ENCODE data around the gene CROCC2.
A peak's percentile ranks its signal among the peaks of the same experiment; 100 is the strongest.
"Not testable (repeated sequence)": the region's sequence is repeated elsewhere in the genome, so short reads cannot be mapped to it uniquely, and the experiment has no call there.

Gene CROCC2

GRCh38 chr2:240966906-240967680 lies 61.0 kb downstream of the CROCC2 start:
- peak; percentile 50 for DNase-seq (ENCODE audit: low spot score)

- no peak for DNase-seq (ENCODE audit: low spot score)
Observed at GRCh38 chr2:240967681-240968621, 61.8 kb downstream of the CROCC2 start.

GRCh38 chr2:240968731-240969624 lies 62.8 kb downstream of the CROCC2 start:
- peak; percentile 72 for DNase-seq (ENCODE audit: low spot score)

- no peak for DNase-seq (ENCODE audit: low spot score)
Observed at GRCh38 chr2:240970104-240970503, 64.0 kb downstream of the CROCC2 start.

DNA sequence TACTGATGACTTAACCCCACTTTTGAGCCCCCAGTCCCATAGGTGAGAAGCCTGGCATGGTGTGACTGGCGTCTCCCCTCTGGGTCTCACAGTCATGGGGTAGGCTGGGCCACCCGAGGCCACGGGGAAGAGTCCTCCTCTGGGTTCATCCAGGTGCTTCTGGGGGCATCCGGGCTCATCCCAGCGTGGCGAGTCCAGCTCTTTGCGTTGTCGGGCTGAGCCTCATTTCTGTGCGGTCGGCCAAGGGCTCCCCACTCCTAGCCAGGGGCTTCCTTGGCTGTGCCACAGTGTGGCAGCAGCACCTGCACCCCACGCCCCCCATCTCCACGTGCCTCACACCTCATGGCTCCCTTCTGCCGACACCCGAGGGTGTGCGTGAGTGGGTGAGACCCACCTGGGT lies 64.7 kb downstream of the CROCC2 start:
- DNase-seq (ENCODE audit: low spot score) = no peak

DNA sequence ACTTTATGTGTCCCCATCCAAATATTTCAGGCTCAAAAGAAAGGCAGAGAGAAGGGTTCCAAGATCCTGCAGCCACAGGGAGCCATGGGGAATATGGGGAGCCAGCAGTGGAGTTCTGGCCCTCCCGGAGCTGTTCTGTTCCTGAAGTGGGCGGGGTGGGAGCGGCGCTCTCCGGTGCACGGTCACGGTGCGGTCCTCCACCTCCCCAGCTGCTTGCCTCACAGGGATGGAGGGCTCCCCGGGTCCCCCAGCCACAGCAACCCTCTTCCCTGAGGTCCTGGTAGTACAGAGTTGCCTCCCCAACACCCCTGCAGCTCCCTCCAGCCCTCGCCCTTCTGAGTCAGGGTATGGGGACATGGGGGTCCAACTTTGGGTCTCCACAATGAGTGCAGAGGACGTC lies 66.1 kb downstream of the CROCC2 start:
- DNase-seq (ENCODE audit: low spot score) = no peak

GRCh38 chr2:240972636-240973521 lies 66.7 kb downstream of the CROCC2 start:
- no peak for DNase-seq (ENCODE audit: low spot score)

- DNase-seq (ENCODE audit: low spot score) = no peak
Observed at GRCh38 chr2:240974771-240975572, 68.8 kb downstream of the CROCC2 start.

GRCh38 chr2:240975903-240976302 lies 69.8 kb downstream of the CROCC2 start:
- DNase-seq (ENCODE audit: low spot score) = not testable (repeated sequence)

GRCh38 chr2:240981280-240981679 lies 75.1 kb downstream of the CROCC2 start:
- DNase-seq (ENCODE audit: low spot score) = no peak

- no peak for DNase-seq (ENCODE audit: low spot score)
Observed at GRCh38 chr2:240981871-240982800, 76.0 kb downstream of the CROCC2 start.

- no peak for DNase-seq (ENCODE audit: low spot score)
Observed at GRCh38 chr2:240982821-240983281, 76.7 kb downstream of the CROCC2 start.

DNA sequence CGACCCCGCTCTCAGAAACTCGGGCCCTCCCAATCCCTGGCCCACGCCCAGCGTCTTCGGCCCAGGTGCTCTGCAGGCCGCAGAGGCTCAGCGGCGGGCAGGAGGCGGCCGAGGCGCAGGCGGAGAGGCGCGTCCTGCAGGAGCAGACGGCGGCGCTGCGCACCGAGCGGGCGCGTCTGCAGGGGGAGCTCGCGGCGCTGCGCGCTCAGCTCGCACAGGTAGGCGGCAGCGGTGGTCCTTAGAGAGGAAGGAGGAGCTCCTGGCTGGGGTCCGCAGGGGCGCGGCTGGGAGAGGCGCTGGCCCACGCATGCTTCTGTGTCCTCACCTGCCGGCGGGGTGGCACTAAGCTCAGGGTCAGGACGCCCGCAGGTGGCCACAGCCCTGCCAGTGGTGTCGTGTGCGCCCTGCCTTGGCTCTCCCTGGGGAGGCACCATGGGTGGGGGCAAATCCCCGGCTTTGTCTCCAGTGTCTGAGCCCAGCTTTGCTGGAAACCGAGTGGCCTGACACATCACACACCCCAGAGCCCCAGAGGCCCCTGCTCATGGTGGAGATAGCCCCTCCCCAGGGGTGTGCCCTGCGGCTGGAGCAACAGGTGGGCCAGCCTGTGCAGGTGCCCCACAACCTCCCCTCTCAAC lies 77.3 kb downstream of the CROCC2 start:
- peak; percentile 92 for DNase-seq (ENCODE audit: low spot score)

DNA sequence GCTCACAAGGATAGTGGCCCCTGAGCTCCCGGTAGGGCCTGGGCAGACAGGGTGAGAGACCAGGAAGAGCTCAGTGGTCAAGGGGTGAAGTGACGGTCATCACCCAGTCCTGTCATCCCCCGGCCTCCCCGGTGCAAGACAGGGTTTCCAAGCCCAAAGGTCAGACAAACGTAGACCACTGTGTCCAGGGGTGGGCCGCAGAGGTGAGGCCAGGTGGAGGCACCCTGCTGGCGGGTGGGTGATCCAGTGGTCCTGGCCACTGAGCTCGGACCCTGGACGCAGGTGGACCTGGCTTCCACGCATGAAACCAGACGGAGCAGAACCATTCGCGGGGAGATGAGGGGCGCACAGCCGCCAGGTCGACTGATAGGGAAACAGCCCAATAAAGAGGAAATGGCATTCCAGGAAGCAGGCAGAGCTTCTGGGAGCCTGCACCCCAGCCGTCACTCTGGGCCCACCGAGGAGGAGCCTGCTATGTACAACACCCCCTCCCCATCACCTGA lies 77.9 kb downstream of the CROCC2 start:
- no peak for DNase-seq (ENCODE audit: low spot score)

- DNase-seq (ENCODE audit: low spot score) = no peak
Observed at GRCh38 chr2:240985881-240986786, 80.0 kb downstream of the CROCC2 start.

DNA sequence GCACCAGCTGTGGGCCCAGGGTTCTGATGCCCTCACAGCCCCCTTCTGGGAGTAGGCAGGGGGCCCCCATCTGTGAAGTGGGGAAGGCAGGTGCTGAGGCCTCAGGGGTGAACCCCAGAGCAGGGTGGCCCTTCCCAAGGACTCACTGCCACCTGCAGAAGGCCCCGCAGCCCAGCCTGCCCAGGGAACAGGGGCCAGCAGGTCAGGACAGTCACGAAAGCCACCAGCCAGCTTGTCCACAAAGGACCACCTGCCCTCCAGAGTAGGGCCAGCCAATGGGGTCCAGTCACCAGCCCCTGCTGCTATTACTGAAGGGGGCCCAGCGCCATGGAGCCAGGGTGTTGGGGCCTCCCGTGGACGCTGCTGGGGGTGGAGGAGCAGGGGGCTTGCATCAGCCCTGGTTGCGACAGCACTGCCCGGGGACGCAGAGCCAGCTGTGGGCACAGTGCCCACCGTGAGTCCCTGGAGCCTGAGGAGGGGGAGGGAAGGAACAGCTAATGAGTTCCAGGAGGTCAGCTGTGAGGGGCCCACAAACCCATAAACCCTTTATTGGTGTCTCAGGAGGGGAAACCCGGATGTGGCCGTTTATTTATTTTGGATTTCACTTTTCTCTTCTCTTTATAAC lies 80.8 kb downstream of the CROCC2 start:
- no peak for DNase-seq (ENCODE audit: low spot score)

DNA sequence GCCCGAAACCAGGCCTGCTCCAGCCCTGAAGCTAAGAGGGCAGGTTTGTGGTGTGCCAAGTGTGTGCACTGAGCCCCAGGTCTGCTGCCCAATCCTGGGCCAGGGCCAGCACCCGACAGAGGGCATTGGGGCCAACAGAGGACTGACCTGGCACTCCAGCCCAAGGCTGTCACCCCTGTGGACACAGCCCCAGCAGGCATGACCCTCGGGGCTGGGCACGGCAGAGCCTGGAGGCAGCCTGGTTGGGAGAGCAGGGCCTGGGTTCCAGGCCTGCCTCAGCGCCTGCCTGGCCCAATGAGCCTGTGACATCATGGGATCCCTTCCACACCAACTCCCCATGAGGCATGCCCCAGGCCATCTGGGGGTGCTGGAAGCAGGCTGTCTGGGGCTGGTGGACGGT lies 81.5 kb downstream of the CROCC2 start:
- no peak for DNase-seq (ENCODE audit: low spot score)

Measured in iPS-NIHi11 (cell line).